ENCODE results near the gene GSG1L. TPM values are rescaled to one million over a fixed set of nuclear protein-coding genes. Genes with fewer than 3 reads are reported as not detected.

Gene GSG1L
- total and polyA plus RNA-seq, 4 donors: not detected

DNA sequence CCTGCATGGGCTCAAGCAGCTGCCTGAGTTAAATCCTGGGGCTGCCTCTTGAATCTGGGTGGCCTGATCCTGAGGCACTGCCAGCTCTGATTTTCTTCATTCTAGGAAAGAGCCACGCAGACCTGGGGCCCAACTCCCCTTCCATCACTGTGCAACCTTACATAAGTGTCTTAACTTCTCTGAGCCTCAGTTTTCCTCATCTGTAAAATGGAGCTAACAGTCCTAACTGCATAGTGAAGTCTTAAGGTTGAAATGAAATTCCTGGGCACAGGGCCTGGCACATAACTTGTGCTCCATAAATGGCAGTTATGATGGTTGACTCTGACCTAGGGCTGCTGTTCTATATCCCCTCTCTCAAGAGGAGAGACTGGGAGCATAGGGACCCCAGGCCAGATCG is 236.6 kb downstream of the GSG1L start:
- Histone ChIP-seq H3K36me3 (ENCODE audit: control insufficient read depth in 4 of 4, insufficient read depth in 3 of 4, low read depth in 1 of 4, low read length in 3 of 4) (no peaks in the 10 kb centered on the region), H3K4me3 (ENCODE audit: low read depth in 1 of 3, low read length in 3 of 3) (no peak overlapping the region)

More for the DNA sequence above, 236.6 kb downstream of the GSG1L start:
- Histone ChIP-seq H3K27ac (ENCODE audit: low read depth in 1 of 2, low read length in 2 of 2) (no peak overlapping the region), H3K9me3 (ENCODE audit: control insufficient read depth in 4 of 4, low read length in 3 of 4) (peaks cover 6 to 15% (median 10%) of the 10 kb centered on the region in 4 donors), H3K27me3 (ENCODE audit: control insufficient read depth in 4 of 4, insufficient read depth in 4 of 4, low read length in 3 of 4) (peaks cover 0 to 4% (median 0%) of the 10 kb centered on the region in 4 donors), H3K9ac (ENCODE audit: low read depth in 1 of 2, low read length in 2 of 2) (no peak overlapping the region), H3K4me1 (ENCODE audit: control insufficient read depth in 4 of 4, insufficient read depth in 4 of 4, low read length in 3 of 4) (no peaks in the 10 kb centered on the region)
- no peak for DNase-seq (ENCODE audit: low spot score)
- WGBS: 70% methylated on average over 2 of the region's 2 CpGs
- TF ChIP-seq YY1 (IDR thresholded peaks at IDR 0.05): no peak
- TF ChIP-seq, protein P1, sequence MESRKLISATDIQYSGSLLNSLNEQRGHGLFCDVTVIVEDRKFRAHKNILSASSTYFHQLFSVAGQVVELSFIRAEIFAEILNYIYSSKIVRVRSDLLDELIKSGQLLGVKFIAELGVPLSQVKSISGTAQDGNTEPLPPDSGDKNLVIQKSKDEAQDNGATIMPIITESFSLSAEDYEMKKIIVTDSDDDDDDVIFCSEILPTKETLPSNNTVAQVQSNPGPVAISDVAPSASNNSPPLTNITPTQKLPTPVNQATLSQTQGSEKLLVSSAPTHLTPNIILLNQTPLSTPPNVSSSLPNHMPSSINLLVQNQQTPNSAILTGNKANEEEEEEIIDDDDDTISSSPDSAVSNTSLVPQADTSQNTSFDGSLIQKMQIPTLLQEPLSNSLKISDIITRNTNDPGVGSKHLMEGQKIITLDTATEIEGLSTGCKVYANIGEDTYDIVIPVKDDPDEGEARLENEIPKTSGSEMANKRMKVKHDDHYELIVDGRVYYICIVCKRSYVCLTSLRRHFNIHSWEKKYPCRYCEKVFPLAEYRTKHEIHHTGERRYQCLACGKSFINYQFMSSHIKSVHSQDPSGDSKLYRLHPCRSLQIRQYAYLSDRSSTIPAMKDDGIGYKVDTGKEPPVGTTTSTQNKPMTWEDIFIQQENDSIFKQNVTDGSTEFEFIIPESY (IDR thresholded peaks at IDR 0.05): no peak
- TF ChIP-seq SP1 (IDR thresholded peaks at IDR 0.05): no peak
- TF ChIP-seq, protein P2, sequence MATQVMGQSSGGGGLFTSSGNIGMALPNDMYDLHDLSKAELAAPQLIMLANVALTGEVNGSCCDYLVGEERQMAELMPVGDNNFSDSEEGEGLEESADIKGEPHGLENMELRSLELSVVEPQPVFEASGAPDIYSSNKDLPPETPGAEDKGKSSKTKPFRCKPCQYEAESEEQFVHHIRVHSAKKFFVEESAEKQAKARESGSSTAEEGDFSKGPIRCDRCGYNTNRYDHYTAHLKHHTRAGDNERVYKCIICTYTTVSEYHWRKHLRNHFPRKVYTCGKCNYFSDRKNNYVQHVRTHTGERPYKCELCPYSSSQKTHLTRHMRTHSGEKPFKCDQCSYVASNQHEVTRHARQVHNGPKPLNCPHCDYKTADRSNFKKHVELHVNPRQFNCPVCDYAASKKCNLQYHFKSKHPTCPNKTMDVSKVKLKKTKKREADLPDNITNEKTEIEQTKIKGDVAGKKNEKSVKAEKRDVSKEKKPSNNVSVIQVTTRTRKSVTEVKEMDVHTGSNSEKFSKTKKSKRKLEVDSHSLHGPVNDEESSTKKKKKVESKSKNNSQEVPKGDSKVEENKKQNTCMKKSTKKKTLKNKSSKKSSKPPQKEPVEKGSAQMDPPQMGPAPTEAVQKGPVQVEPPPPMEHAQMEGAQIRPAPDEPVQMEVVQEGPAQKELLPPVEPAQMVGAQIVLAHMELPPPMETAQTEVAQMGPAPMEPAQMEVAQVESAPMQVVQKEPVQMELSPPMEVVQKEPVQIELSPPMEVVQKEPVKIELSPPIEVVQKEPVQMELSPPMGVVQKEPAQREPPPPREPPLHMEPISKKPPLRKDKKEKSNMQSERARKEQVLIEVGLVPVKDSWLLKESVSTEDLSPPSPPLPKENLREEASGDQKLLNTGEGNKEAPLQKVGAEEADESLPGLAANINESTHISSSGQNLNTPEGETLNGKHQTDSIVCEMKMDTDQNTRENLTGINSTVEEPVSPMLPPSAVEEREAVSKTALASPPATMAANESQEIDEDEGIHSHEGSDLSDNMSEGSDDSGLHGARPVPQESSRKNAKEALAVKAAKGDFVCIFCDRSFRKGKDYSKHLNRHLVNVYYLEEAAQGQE (IDR thresholded peaks at IDR 0.05): no peak
- no peak for TF ChIP-seq NR2F2 (IDR thresholded peaks at IDR 0.05)
- no peak for TF ChIP-seq TAF1 (conservative IDR thresholded peaks at IDR 0.05)
- TF ChIP-seq FOXA1 (IDR thresholded peaks at IDR 0.05): no peak
- no peak for TF ChIP-seq HNF4G (IDR thresholded peaks at IDR 0.05)
- no peak for TF ChIP-seq RXRA (IDR thresholded peaks at IDR 0.05)
- TF ChIP-seq HNF4A (conservative IDR thresholded peaks at IDR 0.05): no peak
- no peak for TF ChIP-seq FOXA2 (IDR thresholded peaks at IDR 0.05)
- TF ChIP-seq, protein P3, sequence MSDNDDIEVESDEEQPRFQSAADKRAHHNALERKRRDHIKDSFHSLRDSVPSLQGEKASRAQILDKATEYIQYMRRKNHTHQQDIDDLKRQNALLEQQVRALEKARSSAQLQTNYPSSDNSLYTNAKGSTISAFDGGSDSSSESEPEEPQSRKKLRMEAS (IDR thresholded peaks at IDR 0.05): no peak
- no peak for TF ChIP-seq JUND (IDR thresholded peaks at IDR 0.05)
- no peak for TF ChIP-seq EGR1 (IDR thresholded peaks at IDR 0.05; ENCODE audit: low read depth in 2 of 2)
- no peak for TF ChIP-seq GABPA (IDR thresholded peaks at IDR 0.05 in 1 of 2, conservative IDR thresholded peaks at IDR 0.05 in 1 of 2)
- TF ChIP-seq, protein P4, sequence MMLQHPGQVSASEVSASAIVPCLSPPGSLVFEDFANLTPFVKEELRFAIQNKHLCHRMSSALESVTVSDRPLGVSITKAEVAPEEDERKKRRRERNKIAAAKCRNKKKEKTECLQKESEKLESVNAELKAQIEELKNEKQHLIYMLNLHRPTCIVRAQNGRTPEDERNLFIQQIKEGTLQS (IDR thresholded peaks at IDR 0.05): no peak
- TF ChIP-seq, protein P5, sequence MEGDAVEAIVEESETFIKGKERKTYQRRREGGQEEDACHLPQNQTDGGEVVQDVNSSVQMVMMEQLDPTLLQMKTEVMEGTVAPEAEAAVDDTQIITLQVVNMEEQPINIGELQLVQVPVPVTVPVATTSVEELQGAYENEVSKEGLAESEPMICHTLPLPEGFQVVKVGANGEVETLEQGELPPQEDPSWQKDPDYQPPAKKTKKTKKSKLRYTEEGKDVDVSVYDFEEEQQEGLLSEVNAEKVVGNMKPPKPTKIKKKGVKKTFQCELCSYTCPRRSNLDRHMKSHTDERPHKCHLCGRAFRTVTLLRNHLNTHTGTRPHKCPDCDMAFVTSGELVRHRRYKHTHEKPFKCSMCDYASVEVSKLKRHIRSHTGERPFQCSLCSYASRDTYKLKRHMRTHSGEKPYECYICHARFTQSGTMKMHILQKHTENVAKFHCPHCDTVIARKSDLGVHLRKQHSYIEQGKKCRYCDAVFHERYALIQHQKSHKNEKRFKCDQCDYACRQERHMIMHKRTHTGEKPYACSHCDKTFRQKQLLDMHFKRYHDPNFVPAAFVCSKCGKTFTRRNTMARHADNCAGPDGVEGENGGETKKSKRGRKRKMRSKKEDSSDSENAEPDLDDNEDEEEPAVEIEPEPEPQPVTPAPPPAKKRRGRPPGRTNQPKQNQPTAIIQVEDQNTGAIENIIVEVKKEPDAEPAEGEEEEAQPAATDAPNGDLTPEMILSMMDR (IDR thresholded peaks at IDR 0.05; ENCODE audit: low read depth, low read length, missing input control): no peak
- no peak for TF ChIP-seq RAD21 (IDR thresholded peaks at IDR 0.05)
